HepG2 (cell line): ENCODE results near the gene METTL1. TPM values are rescaled to one million over a fixed set of nuclear protein-coding genes. Genes with fewer than 3 reads are reported as not detected.

ENCODE experiments used
- AKAP8 ChIP-seq: sonication (generic); formaldehyde crosslinking; IDR thresholded peaks from 2 replicates; pipeline ENCODE4 v1.5.1; 2020; ENCODE audit warnings: mild to moderate bottlenecking, missing genetic modification reagents
- BATF2 ChIP-seq: sonication (generic); formaldehyde crosslinking; IDR thresholded peaks from 2 replicates; pipeline ENCODE4 v1.8.0; 2022; ENCODE audit warnings: mild to moderate bottlenecking, missing genetic modification reagents, moderate library complexity
- BRD4 ChIP-seq: sonication (generic); formaldehyde crosslinking; IDR thresholded peaks from 2 replicates; pipeline ENCODE4 v1.4.0; 2020; ENCODE audit warnings: missing genetic modification reagents
- CTCF ChIP-seq: sonication (generic); formaldehyde crosslinking; IDR thresholded peaks from 2 replicates; pipeline ENCODE4 v1.5.0; 2020; ENCODE audit warnings: mild to moderate bottlenecking, missing genetic modification reagents, moderate library complexity
- DBP ChIP-seq: sonication (generic); formaldehyde crosslinking; IDR thresholded peaks from 2 replicates; pipeline ENCODE4 v1.4.0; 2020; ENCODE audit warnings: missing genetic modification reagents; ENCODE audit errors: not compliant biosample characterization
- ESRRA ChIP-seq: sonication (generic); formaldehyde crosslinking; IDR thresholded peaks from 2 replicates; pipeline ENCODE4 v1.5.1; 2020; ENCODE audit warnings: mild to moderate bottlenecking, low read depth, missing genetic modification reagents
- ETV5 ChIP-seq: IDR thresholded peaks from 2 replicates; pipeline ENCODE4 v1.6.1; 2018; ENCODE audit warnings: missing biosample characterization, missing genetic modification reagents, inconsistent platforms, borderline replicate concordance
- GTF3A ChIP-seq: sonication (generic); formaldehyde crosslinking; conservative IDR thresholded peaks from 2 replicates; pipeline ENCODE4 v1.4.0; 2020; ENCODE audit warnings: mild to moderate bottlenecking, missing genetic modification reagents
- HDAC1 ChIP-seq: sonication (generic); formaldehyde crosslinking; IDR thresholded peaks from 2 replicates; pipeline ENCODE4 v1.5.1; 2020; ENCODE audit warnings: mild to moderate bottlenecking, missing genetic modification reagents
- HNF1B ChIP-seq: sonication (generic); formaldehyde crosslinking; IDR thresholded peaks from 2 replicates; pipeline ENCODE4 v1.5.1; 2020; ENCODE audit warnings: mild to moderate bottlenecking, moderate library complexity, missing genetic modification reagents
- LCORL ChIP-seq, 2 experiments: fragments of 450-650 bp in 1 of 2; sonication (generic) in 1 of 2; formaldehyde crosslinking in 1 of 2; IDR thresholded peaks; 2 replicates each; pipeline versions ENCODE4 v1.5.0 to v1.6.1; 2017 to 2020; ENCODE audit warnings: antibody characterized with exemption in 1 of 2, missing genetic modification reagents in 1 of 2
- MAZ ChIP-seq, 2 experiments: sonication (generic) in 1 of 2; formaldehyde crosslinking in 1 of 2; IDR thresholded peaks; 2 replicates each; pipeline versions ENCODE4 v1.5.0 to v1.6.1; 2012 to 2020; ENCODE audit warnings: low read depth in 2 of 2, mild to moderate bottlenecking in 2 of 2, borderline replicate concordance in 1 of 2, improper control_type of control experiment in 1 of 2, low read length in 1 of 2, missing genetic modification reagents in 1 of 2, moderate library complexity in 1 of 2
- NAIF1 ChIP-seq: sonication (generic); formaldehyde crosslinking; IDR thresholded peaks from 2 replicates; pipeline ENCODE4 v1.5.0; 2020; ENCODE audit warnings: mild to moderate bottlenecking, missing genetic modification reagents, borderline replicate concordance
- SAP130 ChIP-seq: IDR thresholded peaks from 2 replicates; pipeline ENCODE4 v1.6.1; 2016; ENCODE audit warnings: low read depth
- SIX1 ChIP-seq: sonication (generic); formaldehyde crosslinking; IDR thresholded peaks from 2 replicates; pipeline ENCODE4 v1.4.0; 2020; ENCODE audit warnings: missing genetic modification reagents, borderline replicate concordance
- SMAD3 ChIP-seq: sonication (generic); formaldehyde crosslinking; IDR thresholded peaks from 2 replicates; pipeline ENCODE4 v1.4.0; 2020; ENCODE audit warnings: missing genetic modification reagents
- SMC3 ChIP-seq: IDR thresholded peaks from 2 replicates; pipeline ENCODE4 v1.6.1; 2011; ENCODE audit warnings: low read length, improper control_type of control experiment
- STAG1 ChIP-seq: sonication (generic); formaldehyde crosslinking; IDR thresholded peaks from 2 replicates; pipeline ENCODE4 v1.4.0; 2020; ENCODE audit warnings: missing genetic modification reagents
- ZBTB20 ChIP-seq: sonication (generic); formaldehyde crosslinking; IDR thresholded peaks from 2 replicates; pipeline ENCODE4 v1.8.1; 2023; ENCODE audit warnings: missing genetic modification reagents, low read depth, mild to moderate bottlenecking, borderline replicate concordance
- ZNF275 ChIP-seq: sonication (generic); formaldehyde crosslinking; IDR thresholded peaks from 2 replicates; pipeline ENCODE4 v1.8.0; 2022; ENCODE audit warnings: missing genetic modification reagents, mild to moderate bottlenecking, inconsistent platforms, borderline replicate concordance
- ZNF713 ChIP-seq: sonication (generic); formaldehyde crosslinking; IDR thresholded peaks from 2 replicates; pipeline ENCODE4 v1.4.0; 2020; ENCODE audit warnings: mild to moderate bottlenecking, missing genetic modification reagents
- ZNF766 ChIP-seq: sonication (generic); formaldehyde crosslinking; IDR thresholded peaks from 2 replicates; pipeline ENCODE4 v1.5.0; 2020; ENCODE audit warnings: missing genetic modification reagents, borderline replicate concordance
- ZNF775 ChIP-seq: sonication (generic); formaldehyde crosslinking; IDR thresholded peaks from 2 replicates; pipeline ENCODE4 v1.4.0; 2020; ENCODE audit warnings: missing genetic modification reagents, mild to moderate bottlenecking, moderate library complexity, borderline replicate concordance
- polyA plus RNA-seq, 8 experiments: library from polyadenylated mRNA; depleted of rRNA in 3 of 8; stranded (reverse) in 7 of 8; unstranded in 1 of 8; fragments of >200 nt; fragmentation: Illumina TruSeq in 4 of 8; extraction: Trizol in 4 of 8; gene quantifications; 2 replicates each; pipeline versions ENCODE4 v1.2.1 to v1.2.3, GENCODE V29; 2011 to 2016; ENCODE audit warnings: low read depth in 4 of 8, missing spikeins in 1 of 8, mixed read lengths in 1 of 8; ENCODE audit not compliant: insufficient read depth in 1 of 8
- total RNA-seq, 5 experiments: library from RNA; depleted of rRNA; stranded (reverse); fragments of >200 nt; fragmentation: Illumina TruSeq; extraction: Trizol; gene quantifications; 2 replicates each; pipeline ENCODE4 v1.2.3, GENCODE V29; 2016; ENCODE audit warnings: low read depth in 1 of 5

The METTL1 gene
- total and polyA plus RNA-seq, 2 of the 13 experiments (the other 11 are each of a cell fraction or from before 2014, with no cell fraction given): 34.7 to 36.9 TPM

GRCh38 chr12:57765003-57765697 lies 6.8 kb downstream of the METTL1 start (continued):
- TF ChIP-seq HNF1B (CRISPR knock-in tag): peak; percentile 77
- no peak for TF ChIP-seq ESRRA (CRISPR knock-in tag)
- TF ChIP-seq BRD4 (CRISPR knock-in tag): peak; percentile 67; the same call in 1 of the 2 replicates
- no peak for TF ChIP-seq SIX1
- peak; percentile 78; the same call in 1 of the 2 replicates for TF ChIP-seq ZBTB20 (CRISPR knock-in tag)
- TF ChIP-seq MAZ (IDR thresholded peaks at IDR 0.05; ENCODE audit: borderline replicate concordance, low read depth, low read length): no peak
- no peak; the same call in 1 of the 2 replicates for TF ChIP-seq MAZ (CRISPR knock-in tag; IDR thresholded peaks at IDR 0.05; ENCODE audit: low read depth)
- peak; percentile 78 for TF ChIP-seq CTCF (CRISPR knock-in tag)
- TF ChIP-seq ETV5 (CRISPR knock-in tag): peak; percentile 13; the same call in 1 of the 2 replicates
- no peak for TF ChIP-seq DBP (CRISPR knock-in tag)
- TF ChIP-seq ZNF766 (CRISPR knock-in tag): no peak
- 0 out of 2 replicates have a peak, but pooled peaks have one; percentile 8 for TF ChIP-seq SMAD3 (CRISPR knock-in tag)
- TF ChIP-seq ZNF713: no peak
- peak; percentile 72; the same call in 1 of the 2 replicates for TF ChIP-seq BATF2 (CRISPR knock-in tag)
- TF ChIP-seq STAG1 (CRISPR knock-in tag): peak; percentile 38
- TF ChIP-seq ZNF775: no peak
- 0 out of 2 replicates have a peak, but pooled peaks have one; percentile 6 for TF ChIP-seq GTF3A (CRISPR knock-in tag)
- no peak for TF ChIP-seq LCORL (IDR thresholded peaks at IDR 0.05)
- TF ChIP-seq LCORL (CRISPR knock-in tag; IDR thresholded peaks at IDR 0.05): peak; percentile 71
- TF ChIP-seq AKAP8: no peak
- no peak for TF ChIP-seq ZNF275 (CRISPR knock-in tag)
- TF ChIP-seq HDAC1: peak; percentile 39; the same call in 1 of the 2 replicates
- TF ChIP-seq NAIF1: peak; percentile 86; the same call in 1 of the 2 replicates
- TF ChIP-seq SAP130 (CRISPR knock-in tag): peak; percentile 52
- no peak for TF ChIP-seq SMC3
